Measurements from ENCODE around the gene RMDN2.
A peak's percentile ranks its signal among the peaks of the same experiment; 100 is the strongest.

The RMDN2 gene

DNA sequence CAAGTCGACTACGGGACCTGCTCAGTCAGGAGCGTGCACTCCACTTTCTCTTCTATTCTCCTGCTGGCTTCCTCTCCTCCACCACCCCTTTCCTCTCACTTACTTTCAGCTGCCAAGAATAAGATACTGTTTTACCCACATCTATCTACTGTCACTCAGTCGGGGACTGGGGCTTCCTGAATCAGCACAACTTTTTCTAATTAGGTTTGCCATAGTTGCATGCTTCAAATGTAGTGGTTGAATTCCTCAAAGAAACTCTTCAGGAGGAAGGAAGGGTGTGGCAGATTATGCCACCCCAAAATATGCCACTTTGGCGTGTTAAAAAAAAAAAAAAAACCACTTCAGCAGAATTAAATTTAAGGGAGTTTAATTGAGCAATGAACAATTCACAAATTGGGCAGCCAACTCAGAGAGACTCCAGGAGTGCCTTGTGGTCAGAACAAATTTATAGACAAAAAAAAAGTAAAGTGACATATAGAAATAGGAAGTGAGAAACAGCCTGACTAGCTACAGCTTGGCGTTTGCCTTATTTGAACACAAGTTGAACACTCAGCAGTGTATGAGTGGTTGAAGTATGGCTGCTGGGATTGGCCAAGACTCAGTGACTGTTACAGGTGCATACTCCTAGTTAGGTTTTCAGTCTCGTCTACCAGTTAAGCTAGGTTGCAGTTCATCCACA, 32.5 kb upstream of the RMDN2 start:
- Mint-ChIP-seq H3K27ac (peak overlapping the region; percentile 5), H3K4me3 (no peak overlapping the region), H3K4me1 (peaks cover 27% of the 10 kb centered on the region), H3K36me3 (no peaks in the 10 kb centered on the region), H3K9me3 (no peaks in the 10 kb centered on the region)
- ATAC-seq: peak; percentile 45
- no peak for DNase-seq (ENCODE audit: low spot score in 2 of 2)

DNA sequence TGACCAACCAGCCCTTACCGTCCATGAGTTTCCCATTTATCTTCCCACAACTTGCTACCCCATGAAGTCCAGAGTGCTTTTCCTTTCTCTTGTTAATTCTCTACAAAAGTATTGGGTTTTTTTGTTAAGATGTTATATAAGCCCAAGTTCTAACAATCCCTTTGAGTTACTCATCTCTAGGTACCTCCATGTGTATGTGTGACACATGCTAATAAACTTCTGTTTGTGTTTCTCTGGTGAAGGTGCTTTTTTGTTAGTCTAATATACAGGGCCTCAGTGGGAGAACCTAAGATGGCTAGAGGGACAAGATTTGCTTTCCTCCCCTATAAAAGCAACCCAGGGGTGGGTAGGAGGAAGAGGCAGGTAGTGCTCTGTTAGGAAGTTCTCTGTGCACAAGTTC, 31.8 kb upstream of the RMDN2 start:
- DNase-seq (ENCODE audit: low spot score in 2 of 2) (no peak), ATAC-seq (no peak)
- no peaks in the 10 kb centered on the region for H3K36me3 Mint-ChIP-seq
- no peak overlapping the region for H3K27ac Mint-ChIP-seq
- H3K4me1 Mint-ChIP-seq: peaks cover 27% of the 10 kb centered on the region
- H3K9me3 Mint-ChIP-seq: no peaks in the 10 kb centered on the region
- H3K4me3 Mint-ChIP-seq: no peak overlapping the region

DNA sequence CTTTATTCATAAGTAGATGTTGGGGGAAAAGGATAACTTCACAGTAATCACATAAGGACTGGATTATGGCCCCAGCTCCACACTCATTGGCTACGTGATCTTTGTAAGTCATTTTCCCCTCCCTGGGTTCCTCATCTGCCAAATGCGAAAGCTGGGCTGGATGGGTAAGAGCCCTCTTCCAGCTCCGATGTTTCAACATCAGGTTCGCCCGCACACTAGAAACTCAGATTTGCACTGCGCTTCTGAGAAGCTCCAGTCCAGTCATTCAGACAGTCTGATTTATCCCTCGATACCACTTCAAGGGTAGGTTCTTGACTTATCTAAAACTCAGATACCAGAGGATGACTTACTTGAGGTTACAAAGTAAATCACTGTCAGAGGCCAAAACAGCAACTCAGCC, 31.0 kb upstream of the RMDN2 start:
- Mint-ChIP-seq H3K4me1 (peaks cover 27% of the 10 kb centered on the region), H3K27ac (no peak overlapping the region), H3K4me3 (no peak overlapping the region), H3K36me3 (no peaks in the 10 kb centered on the region), H3K9me3 (no peaks in the 10 kb centered on the region)
- ATAC-seq: peak; percentile 57
- no peak for DNase-seq (ENCODE audit: low spot score in 2 of 2)

DNA sequence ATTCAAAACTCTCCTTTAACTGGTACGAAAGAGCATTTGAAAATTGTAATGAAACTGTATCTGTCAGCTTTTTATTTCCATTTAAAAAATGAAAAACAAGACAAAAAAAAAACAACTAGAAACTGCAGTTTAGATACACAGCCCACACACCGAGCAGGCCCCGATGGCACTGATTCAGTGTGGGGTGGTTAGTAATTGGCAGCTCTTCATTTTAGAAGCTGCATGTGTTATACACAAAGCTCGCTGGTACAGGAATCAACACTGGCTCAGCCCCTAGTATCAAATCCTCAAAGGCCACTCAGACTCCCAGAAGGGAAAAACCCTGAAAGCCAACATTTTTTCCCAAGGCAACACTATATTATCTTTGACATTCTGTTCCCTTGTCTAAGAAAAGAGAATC, 30.5 kb upstream of the RMDN2 start:
- H3K4me1 Mint-ChIP-seq: peaks cover 27% of the 10 kb centered on the region

DNA sequence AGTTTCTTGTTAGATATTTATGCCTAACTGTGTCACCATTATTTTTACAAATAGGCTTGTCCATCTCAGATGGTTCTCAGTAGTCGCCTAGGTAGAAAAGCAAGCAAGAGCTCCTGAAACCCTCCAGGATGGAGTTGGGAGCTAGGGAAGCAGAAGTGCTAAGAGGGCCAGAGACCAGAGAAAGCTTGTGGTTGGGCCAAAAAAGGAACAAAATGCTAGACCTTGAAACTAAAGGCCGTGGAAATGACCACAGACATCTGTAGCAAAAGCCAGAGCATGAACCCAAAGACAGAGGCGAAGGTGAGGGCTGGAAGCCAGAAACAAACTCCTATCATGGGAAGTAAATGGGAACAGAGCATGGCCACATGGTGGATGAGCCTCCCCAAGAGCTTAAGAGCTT, 29.9 kb upstream of the RMDN2 start:
- H3K4me3 Mint-ChIP-seq: no peak overlapping the region
- no peak for ATAC-seq
- DNase-seq (ENCODE audit: low spot score in 2 of 2): no peak
- H3K9me3 Mint-ChIP-seq: no peaks in the 10 kb centered on the region
- no peaks in the 10 kb centered on the region for H3K36me3 Mint-ChIP-seq
- no peak overlapping the region for H3K27ac Mint-ChIP-seq
- peaks cover 27% of the 10 kb centered on the region for H3K4me1 Mint-ChIP-seq

More for the DNA sequence above, 30.5 kb upstream of the RMDN2 start:
- Mint-ChIP-seq H3K4me3 (no peak overlapping the region), H3K9me3 (no peaks in the 10 kb centered on the region), H3K27ac (no peak overlapping the region), H3K36me3 (no peaks in the 10 kb centered on the region)
- no peak for DNase-seq (ENCODE audit: low spot score in 2 of 2)
- ATAC-seq: peak; percentile 40

DNA sequence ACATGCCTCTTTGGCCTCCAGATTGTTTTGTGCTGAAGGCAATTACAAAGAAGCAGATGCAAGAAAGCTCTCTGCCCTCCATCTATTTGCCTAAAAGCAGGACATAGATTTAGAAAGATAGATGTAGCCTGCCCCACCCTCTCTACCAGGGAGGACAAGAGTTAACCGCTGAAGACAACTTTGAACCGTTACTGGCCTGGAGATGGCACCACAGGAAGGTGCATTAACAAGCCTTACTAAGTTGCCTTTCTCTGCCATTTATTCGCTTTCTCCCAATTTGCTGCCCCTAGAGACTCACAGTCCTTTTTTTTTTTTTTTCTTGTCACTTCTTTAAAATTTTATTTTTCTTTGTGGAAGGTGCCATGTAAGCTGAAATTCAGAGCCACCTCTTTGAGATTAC, 28.8 kb upstream of the RMDN2 start:
- no peaks in the 10 kb centered on the region for H3K36me3 Mint-ChIP-seq
- H3K4me1 Mint-ChIP-seq: peaks cover 25% of the 10 kb centered on the region
- DNase-seq (ENCODE audit: low spot score in 2 of 2): no peak
- H3K9me3 Mint-ChIP-seq: peaks cover 2% of the 10 kb centered on the region
- ATAC-seq: no peak
- no peak overlapping the region for H3K4me3 Mint-ChIP-seq
- no peak overlapping the region for H3K27ac Mint-ChIP-seq

DNA sequence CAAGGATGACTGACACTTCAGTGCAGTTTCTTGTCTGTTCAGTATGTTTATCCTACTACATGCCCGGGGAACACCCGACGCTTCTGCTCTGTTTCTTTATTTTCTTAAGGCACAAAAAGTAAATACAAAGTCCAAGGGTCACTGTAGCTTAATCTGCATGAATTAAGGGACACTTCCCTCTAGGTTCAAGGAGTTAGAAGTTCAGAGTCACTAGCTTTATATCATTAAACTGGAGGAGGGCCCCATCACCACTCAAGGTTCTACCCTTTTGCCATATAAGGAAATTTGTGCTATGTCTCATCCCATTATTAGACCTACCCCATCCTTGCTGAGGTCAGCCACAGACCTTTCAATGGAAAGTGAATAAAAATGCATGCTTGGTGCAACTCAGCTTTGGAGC, 27.6 kb upstream of the RMDN2 start:
- DNase-seq (ENCODE audit: low spot score in 2 of 2) (no peak), ATAC-seq (no peak)
- Mint-ChIP-seq H3K36me3 (no peaks in the 10 kb centered on the region), H3K4me1 (peaks cover 14% of the 10 kb centered on the region), H3K27ac (no peak overlapping the region), H3K9me3 (peaks cover 4% of the 10 kb centered on the region), H3K4me3 (no peak overlapping the region)

DNA sequence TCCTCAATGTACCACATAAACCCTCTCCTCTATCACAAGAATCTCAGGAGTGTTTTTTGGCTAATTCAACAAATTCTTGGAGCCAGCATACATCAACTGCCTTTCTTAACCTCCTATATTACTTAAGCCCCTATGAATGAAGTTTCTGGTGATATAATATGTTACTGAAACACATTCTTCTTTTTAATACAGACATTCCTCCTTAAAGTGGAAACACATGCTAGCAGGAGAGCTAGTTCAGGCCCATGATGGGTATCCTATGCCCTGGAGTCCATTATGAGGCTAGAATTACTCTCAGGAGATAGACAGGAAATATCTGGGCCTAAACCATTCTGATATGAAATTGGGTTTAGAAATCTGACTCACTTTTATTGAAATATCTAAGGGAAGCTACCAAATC, 26.6 kb upstream of the RMDN2 start:
- H3K27ac Mint-ChIP-seq: no peak overlapping the region
- ATAC-seq: no peak
- no peak for DNase-seq (ENCODE audit: low spot score in 2 of 2)
- H3K36me3 Mint-ChIP-seq: no peaks in the 10 kb centered on the region
- peaks cover 5% of the 10 kb centered on the region for H3K4me1 Mint-ChIP-seq
- H3K4me3 Mint-ChIP-seq: no peak overlapping the region
- H3K9me3 Mint-ChIP-seq: peaks cover 4% of the 10 kb centered on the region

DNA sequence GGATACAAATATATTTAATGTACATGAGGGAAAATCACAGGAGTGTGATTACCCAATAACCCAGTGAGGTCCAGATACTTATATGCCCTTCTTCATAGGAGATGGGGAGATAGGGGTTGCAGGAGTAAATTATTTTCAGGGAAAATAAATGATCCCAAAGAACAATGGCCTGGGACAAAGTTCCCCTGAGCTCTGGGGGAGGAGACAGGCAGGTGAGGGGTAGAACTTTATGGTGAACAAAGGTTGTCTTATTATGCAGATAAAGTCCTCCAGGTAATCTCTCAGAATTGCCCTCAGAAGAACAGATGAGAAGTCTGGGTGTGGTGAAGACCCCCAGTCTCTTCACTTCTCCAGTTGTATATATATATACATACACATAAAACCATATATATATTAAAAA, 22.1 kb upstream of the RMDN2 start:
- H3K4me3 Mint-ChIP-seq: no peak overlapping the region
- H3K4me1 Mint-ChIP-seq: no peaks in the 10 kb centered on the region
- ATAC-seq: no peak
- no peaks in the 10 kb centered on the region for H3K36me3 Mint-ChIP-seq
- peaks cover 4% of the 10 kb centered on the region for H3K9me3 Mint-ChIP-seq
- DNase-seq (ENCODE audit: low spot score in 2 of 2): no peak
- H3K27ac Mint-ChIP-seq: no peak overlapping the region

DNA sequence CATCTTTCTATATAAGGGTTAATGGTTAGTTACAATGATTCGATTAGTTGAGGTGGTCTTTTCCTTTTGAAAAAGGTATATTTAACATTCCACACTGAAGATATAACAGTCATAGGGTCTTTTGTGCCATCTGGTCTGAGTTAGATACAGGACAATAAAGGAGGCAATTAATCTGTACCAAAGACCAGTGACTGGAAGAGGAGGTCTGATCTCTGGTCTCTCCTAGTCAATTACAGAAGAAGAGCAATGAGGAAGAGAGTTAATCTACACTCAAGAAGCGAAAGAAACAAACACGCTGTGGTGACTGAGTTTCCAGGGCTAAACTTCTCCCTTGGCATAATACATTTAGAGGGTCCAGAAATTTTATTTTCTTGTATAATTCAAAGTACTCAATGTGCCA, 20.7 kb upstream of the RMDN2 start:
- Mint-ChIP-seq H3K4me3 (no peak overlapping the region), H3K4me1 (no peaks in the 10 kb centered on the region), H3K9me3 (peaks cover 4% of the 10 kb centered on the region), H3K27ac (no peak overlapping the region), H3K36me3 (no peaks in the 10 kb centered on the region)
- DNase-seq (ENCODE audit: low spot score in 2 of 2): no peak
- no peak for ATAC-seq

DNA sequence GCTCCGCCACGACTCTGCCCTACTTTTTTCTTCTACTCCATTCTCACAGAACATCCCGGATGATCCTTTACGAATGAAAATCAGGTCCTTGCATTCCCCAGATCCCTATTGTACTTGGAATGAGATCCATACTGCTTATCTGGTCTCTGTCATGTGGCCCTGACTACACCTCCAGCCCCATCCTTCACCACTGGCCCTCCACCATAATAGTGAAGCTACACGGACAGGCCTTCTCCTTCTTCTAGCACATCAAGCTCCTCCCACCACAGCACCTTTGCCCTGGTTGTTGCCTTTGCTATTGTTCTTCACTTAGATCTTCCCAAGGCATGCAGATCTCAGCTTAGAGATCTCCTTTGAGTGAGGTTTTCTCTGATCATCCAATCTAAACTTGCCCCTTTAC, 20.1 kb upstream of the RMDN2 start:
- Mint-ChIP-seq H3K4me3 (no peak overlapping the region), H3K4me1 (no peaks in the 10 kb centered on the region), H3K36me3 (no peaks in the 10 kb centered on the region), H3K9me3 (peaks cover 4% of the 10 kb centered on the region), H3K27ac (no peak overlapping the region)
- DNase-seq (ENCODE audit: low spot score in 2 of 2) (no peak), ATAC-seq (no peak)

DNA sequence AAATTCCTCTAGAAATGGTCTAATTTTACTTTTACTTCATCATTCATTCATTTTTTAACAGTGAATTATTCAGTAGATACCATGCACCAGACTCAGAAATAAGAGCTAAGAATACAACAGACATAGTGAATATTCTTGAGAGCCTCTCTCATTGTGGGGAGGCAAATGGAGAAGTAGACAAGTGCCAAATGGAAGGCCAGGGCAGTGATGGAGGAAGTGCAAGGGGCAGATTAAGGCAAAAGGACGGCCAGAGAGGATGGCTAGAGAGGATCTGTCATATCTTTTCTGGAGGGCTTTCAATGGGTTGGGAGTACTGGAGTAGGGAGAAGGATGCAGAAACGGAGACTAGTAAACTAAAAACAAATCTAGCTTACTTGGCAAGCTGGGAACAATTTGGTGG, 19.0 kb upstream of the RMDN2 start:
- no peak overlapping the region for H3K4me3 Mint-ChIP-seq

DNA sequence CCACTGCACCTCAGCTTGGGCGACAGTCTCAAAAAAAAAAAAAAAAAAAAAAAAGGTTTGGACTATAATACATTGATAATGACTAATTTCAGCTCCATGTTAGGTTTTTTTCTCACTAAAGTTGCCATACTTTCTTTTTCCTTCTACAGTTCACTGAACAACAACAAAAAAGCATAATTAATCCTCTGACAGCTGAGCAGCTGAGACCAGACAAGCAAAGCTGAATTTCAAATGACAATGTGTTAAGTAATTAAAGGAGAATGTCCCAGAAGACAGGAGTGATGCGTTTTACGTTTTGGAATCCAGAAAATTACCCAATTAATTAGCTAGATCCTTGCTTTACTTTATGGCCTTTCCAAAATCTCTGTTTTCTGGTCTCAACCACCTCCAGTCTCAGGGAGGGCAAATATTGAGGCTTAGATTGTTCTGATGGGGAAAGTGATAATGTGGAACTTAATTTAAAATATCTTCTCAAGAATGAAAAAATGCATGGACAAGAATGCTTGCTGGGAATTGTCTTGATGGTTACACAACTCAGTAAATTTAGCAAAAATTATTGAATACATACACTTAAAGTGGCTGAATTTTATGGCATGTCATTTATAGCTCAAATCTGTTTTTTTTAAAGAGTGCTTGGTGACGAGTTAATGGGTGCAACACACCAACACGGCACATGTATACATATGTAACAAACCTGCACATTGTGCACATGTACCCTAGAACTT, 17.4 kb upstream of the RMDN2 start:
- Mint-ChIP-seq H3K36me3 (no peaks in the 10 kb centered on the region), H3K4me1 (no peaks in the 10 kb centered on the region), H3K27ac (no peak overlapping the region), H3K9me3 (no peaks in the 10 kb centered on the region), H3K4me3 (no peak overlapping the region)
- DNase-seq (ENCODE audit: low spot score in 2 of 2): no peak
- no peak for ATAC-seq

More for the DNA sequence above, 19.0 kb upstream of the RMDN2 start:
- ATAC-seq: no peak
- H3K27ac Mint-ChIP-seq: no peak overlapping the region
- no peak for DNase-seq (ENCODE audit: low spot score in 2 of 2)
- peaks cover 3% of the 10 kb centered on the region for H3K9me3 Mint-ChIP-seq
- no peaks in the 10 kb centered on the region for H3K4me1 Mint-ChIP-seq
- H3K36me3 Mint-ChIP-seq: no peaks in the 10 kb centered on the region

DNA sequence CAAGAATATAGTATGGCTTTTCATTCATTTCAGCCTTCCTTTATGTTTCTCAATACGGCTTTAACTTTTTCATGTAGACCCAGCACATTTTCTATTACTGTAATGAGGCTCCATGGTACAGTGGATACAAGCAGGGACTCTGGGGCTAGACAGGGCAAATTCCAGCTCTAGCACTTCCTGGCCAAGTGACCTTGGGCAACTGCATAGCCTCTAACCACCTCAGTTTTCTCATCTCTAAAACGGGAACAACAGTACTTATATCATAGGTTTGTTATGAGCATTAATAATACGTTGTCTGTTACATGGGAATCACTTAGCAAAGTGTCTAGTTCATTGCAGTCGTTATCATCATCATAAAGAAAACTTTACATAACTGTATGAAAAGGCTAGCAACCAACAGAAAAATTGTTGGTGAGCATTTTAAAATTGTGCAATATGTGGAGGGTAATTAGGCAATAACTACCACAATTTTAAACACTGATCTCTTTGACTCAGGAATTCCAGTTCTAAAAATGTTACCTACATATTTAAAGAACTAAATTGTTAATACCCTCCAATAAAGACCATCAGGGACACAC, 13.7 kb upstream of the RMDN2 start:
- no peak for DNase-seq (ENCODE audit: low spot score in 2 of 2)
- Mint-ChIP-seq H3K36me3 (no peaks in the 10 kb centered on the region), H3K9me3 (no peaks in the 10 kb centered on the region), H3K4me1 (no peaks in the 10 kb centered on the region), H3K4me3 (no peak overlapping the region), H3K27ac (no peak overlapping the region)
- no peak for ATAC-seq

DNA sequence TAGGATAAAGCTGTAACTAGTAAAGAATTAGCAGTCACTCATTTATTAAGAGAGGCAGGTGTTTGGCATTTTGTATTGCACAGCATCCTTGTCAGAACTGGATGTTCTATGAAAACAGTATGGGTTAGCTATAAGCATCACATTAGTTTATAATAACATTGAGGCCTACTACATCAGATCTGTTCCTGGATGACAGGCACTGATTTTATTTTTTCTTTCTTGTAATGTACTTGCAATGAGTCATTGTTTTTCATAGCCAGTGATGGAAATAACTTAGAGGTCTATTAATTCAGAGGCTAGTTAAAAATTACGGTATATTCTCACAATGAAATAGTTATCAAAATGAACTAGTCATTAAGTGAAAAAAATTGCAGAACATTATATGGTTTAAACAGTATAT, 13.0 kb upstream of the RMDN2 start:
- ATAC-seq (no peak), DNase-seq (ENCODE audit: low spot score in 2 of 2) (no peak)
- no peak overlapping the region for H3K27ac Mint-ChIP-seq
- no peaks in the 10 kb centered on the region for H3K4me1 Mint-ChIP-seq
- no peaks in the 10 kb centered on the region for H3K36me3 Mint-ChIP-seq
- H3K9me3 Mint-ChIP-seq: no peaks in the 10 kb centered on the region
- H3K4me3 Mint-ChIP-seq: no peak overlapping the region

DNA sequence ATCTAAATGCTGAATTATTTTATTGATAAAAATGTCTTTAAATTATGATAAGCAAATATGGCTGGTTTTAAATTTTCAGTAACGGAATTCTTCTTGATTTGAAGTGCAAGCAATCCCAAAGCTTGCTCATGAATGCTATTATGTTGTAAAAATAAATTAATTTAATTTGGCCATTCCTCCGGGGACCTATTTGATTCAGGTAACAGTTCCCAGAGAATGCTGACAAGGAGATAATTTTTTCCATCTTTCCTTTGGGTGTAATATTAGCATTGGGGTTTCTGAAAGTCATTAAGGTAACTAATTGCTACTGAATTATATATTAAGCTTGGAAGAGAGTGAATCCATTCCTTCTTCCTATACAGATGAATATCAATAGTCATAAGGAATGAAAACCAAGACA, 12.5 kb upstream of the RMDN2 start:
- H3K4me1 Mint-ChIP-seq: no peaks in the 10 kb centered on the region
- no peaks in the 10 kb centered on the region for H3K36me3 Mint-ChIP-seq

More for the DNA sequence above, 12.5 kb upstream of the RMDN2 start:
- Mint-ChIP-seq H3K27ac (no peak overlapping the region), H3K4me3 (no peak overlapping the region), H3K9me3 (no peaks in the 10 kb centered on the region)
- ATAC-seq (no peak), DNase-seq (ENCODE audit: low spot score in 2 of 2) (no peak)

Data from stimulated activated effector memory CD8-positive, alpha-beta T cell treated with anti-CD3 and anti-CD28 coated beads, Interleukin-12 subunit alpha, Interleukin-12 subunit beta, amount 100 ng/mL, for 72 hours (primary cell).